GM12878 (cell line): ENCODE data around the gene OGFOD2. TPM values are rescaled to one million over a fixed set of nuclear protein-coding genes. Genes with fewer than 3 reads are reported as not detected.
A peak's percentile ranks its signal among the peaks of the same experiment; 100 is the strongest.

Experiments used
- BACH1 ChIP-seq: fragments of 450-650 bp; IDR thresholded peaks from 2 replicates; pipeline ENCODE4 v1.6.1; 2017; ENCODE audit warnings: mild to moderate bottlenecking, borderline replicate concordance
- BRCA1 ChIP-seq: IDR thresholded peaks from 2 replicates; pipeline ENCODE4 v1.6.1; 2011; ENCODE audit warnings: low read depth, low read length, improper control_type of control experiment
- CBX3 ChIP-seq: fragments of 200-600 bp; sonication (generic); IDR thresholded peaks from 2 replicates; pipeline ENCODE4 v1.6.1; 2016; ENCODE audit warnings: low read depth, borderline replicate concordance
- CHD2 ChIP-seq: IDR thresholded peaks from 2 replicates; pipeline ENCODE4 v1.6.1; 2011; ENCODE audit warnings: low read depth, low read length, improper control_type of control experiment, borderline replicate concordance
- EED ChIP-seq: sonication (generic); IDR thresholded peaks from 2 replicates; pipeline ENCODE4 v1.6.1; 2016; ENCODE audit warnings: antibody characterized with exemption, low read depth
- ETV6 ChIP-seq, 2 experiments: fragments of 450-650 bp in 1 of 2; IDR thresholded peaks in 1 of 2; conservative IDR thresholded peaks in 1 of 2; 2 replicates each; pipeline ENCODE4 v1.6.1; 2014; ENCODE audit warnings: antibody characterized with exemption in 1 of 2, borderline replicate concordance in 1 of 2, low read depth in 1 of 2, mild to moderate bottlenecking in 1 of 2, moderate library complexity in 1 of 2
- IKZF2 ChIP-seq, 2 experiments: fragments of 450-650 bp; IDR thresholded peaks; 2 replicates each; pipeline ENCODE4 v1.6.1; 2017; ENCODE audit warnings: mild to moderate bottlenecking in 2 of 2, moderate library complexity in 2 of 2
- POLR2A ChIP-seq: IDR thresholded peaks from 2 replicates; pipeline ENCODE4 v1.6.1; 2011; ENCODE audit warnings: low read depth, mild to moderate bottlenecking, low read length
- SIX5 ChIP-seq: IDR thresholded peaks from 2 replicates; pipeline ENCODE4 v1.6.1; 2011; ENCODE audit warnings: mild to moderate bottlenecking, low read depth, low read length, moderate library complexity; ENCODE audit not compliant: severe bottlenecking
- SP1 ChIP-seq: IDR thresholded peaks from one replicate; pipeline ENCODE4 v1.6.1; 2011; ENCODE audit warnings: low read depth, low read length
- TBL1XR1 ChIP-seq: IDR thresholded peaks from 2 replicates; pipeline ENCODE4 v1.6.1; 2012; ENCODE audit warnings: low read depth, low read length, improper control_type of control experiment
- polyA plus RNA-seq, 11 experiments: library from polyadenylated mRNA; depleted of rRNA in 4 of 11; unstranded in 6 of 11; stranded (reverse) in 5 of 11; fragments of >200 nt; fragmentation: Nextera tagmentation in 4 of 11; fragmentation: Illumina TruSeq in 1 of 11; extraction: Ambion mirVana in 4 of 11; extraction: Trizol in 1 of 11; gene quantifications; 1 replicate in 1 of 11; 2 replicates in 10 of 11; pipeline versions ENCODE4 v1.2.1 to v1.2.3, GENCODE V29; 2011 to 2016; ENCODE audit warnings: inconsistent platforms in 2 of 11, missing spikeins in 2 of 11, low read depth in 1 of 11
- total RNA-seq, 4 experiments: library from RNA; depleted of rRNA in 3 of 4; stranded (reverse); fragments of >200 nt in 3 of 4; fragmentation: Illumina TruSeq in 1 of 4; extraction: Trizol in 1 of 4; gene quantifications; 2 replicates each; pipeline versions ENCODE4 v1.2.1 to v1.2.3, GENCODE V29; 2013 to 2021
- TF ChIP-seq, protein P1 (sequence below): fragments of 450-650 bp; IDR thresholded peaks from 2 replicates; pipeline ENCODE4 v1.6.1; 2017; ENCODE audit warnings: mild to moderate bottlenecking, low read depth, inconsistent platforms; ENCODE audit not compliant: poor library complexity, severe bottlenecking
- TF ChIP-seq, protein P2 (sequence below): fragments of 450-650 bp; formaldehyde crosslinking; IDR thresholded peaks from 2 replicates; pipeline ENCODE4 v1.4.0; 2022; ENCODE audit warnings: mild to moderate bottlenecking, moderate library complexity
- TF ChIP-seq, protein P3 (sequence below): IDR thresholded peaks from 2 replicates; pipeline ENCODE4 v1.6.1; 2011; ENCODE audit warnings: borderline replicate concordance, low read depth, mild to moderate bottlenecking, moderate library complexity, low read length; ENCODE audit not compliant: insufficient read depth, poor library complexity, severe bottlenecking

The OGFOD2 gene
- total and polyA plus RNA-seq, 10 of the 15 experiments (the other 5 are each of a cell fraction or from before 2014, with no cell fraction given), result 0.93 to 29.2 (median 16.3) TPM

DNA sequence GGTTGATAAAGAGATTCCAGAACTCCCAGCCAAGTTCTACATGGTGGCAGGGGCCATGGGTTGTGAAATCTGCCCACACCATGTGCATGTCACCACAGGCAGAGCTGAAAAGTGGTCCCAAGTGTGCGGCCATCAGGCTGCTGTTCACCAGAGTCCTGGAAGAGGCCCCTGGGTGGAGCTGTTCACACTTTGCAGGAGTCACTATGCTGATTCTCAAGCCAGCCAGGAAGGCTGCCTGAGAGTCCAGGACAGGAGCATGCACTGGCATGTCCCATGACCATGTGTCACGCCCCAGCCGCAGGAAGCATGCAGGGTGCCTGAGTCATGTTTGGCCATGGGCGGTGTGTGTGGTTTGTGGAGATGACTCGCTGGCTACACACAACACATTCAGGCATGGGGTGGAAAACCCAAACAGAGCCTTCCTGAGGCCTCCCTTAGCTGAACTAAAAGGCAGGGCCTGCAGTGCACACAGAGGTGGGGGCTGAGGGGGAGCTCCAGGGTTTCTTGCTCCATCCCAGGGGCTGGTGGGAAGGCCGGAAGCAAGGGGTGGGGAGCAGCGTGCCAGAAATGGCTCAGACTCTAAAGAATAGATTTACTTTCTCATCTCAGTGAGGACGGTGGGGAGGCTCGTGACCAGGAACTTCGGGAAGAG lies 28.2 kb upstream of the OGFOD2 start (continued):
- TF ChIP-seq, protein P1, sequence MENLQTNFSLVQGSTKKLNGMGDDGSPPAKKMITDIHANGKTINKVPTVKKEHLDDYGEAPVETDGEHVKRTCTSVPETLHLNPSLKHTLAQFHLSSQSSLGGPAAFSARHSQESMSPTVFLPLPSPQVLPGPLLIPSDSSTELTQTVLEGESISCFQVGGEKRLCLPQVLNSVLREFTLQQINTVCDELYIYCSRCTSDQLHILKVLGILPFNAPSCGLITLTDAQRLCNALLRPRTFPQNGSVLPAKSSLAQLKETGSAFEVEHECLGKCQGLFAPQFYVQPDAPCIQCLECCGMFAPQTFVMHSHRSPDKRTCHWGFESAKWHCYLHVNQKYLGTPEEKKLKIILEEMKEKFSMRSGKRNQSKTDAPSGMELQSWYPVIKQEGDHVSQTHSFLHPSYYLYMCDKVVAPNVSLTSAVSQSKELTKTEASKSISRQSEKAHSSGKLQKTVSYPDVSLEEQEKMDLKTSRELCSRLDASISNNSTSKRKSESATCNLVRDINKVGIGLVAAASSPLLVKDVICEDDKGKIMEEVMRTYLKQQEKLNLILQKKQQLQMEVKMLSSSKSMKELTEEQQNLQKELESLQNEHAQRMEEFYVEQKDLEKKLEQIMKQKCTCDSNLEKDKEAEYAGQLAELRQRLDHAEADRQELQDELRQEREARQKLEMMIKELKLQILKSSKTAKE, result no peak
- TF ChIP-seq ETV6 (conservative IDR thresholded peaks at IDR 0.05 in 1 of 2, IDR thresholded peaks at IDR 0.05 in 1 of 2; ENCODE audit: borderline replicate concordance in 1 of 2, low read depth in 1 of 2), result peak in 1 of 2 experiments; percentile 28; a peak in 1 of 4 replicates
- TF ChIP-seq POLR2A, result no peak
- TF ChIP-seq SIX5, result no peak
- TF ChIP-seq IKZF2 (IDR thresholded peaks at IDR 0.05), result peak; percentile 74 to 88
- no peak for TF ChIP-seq TBL1XR1
- TF ChIP-seq CHD2, result no peak
- TF ChIP-seq, protein P2, sequence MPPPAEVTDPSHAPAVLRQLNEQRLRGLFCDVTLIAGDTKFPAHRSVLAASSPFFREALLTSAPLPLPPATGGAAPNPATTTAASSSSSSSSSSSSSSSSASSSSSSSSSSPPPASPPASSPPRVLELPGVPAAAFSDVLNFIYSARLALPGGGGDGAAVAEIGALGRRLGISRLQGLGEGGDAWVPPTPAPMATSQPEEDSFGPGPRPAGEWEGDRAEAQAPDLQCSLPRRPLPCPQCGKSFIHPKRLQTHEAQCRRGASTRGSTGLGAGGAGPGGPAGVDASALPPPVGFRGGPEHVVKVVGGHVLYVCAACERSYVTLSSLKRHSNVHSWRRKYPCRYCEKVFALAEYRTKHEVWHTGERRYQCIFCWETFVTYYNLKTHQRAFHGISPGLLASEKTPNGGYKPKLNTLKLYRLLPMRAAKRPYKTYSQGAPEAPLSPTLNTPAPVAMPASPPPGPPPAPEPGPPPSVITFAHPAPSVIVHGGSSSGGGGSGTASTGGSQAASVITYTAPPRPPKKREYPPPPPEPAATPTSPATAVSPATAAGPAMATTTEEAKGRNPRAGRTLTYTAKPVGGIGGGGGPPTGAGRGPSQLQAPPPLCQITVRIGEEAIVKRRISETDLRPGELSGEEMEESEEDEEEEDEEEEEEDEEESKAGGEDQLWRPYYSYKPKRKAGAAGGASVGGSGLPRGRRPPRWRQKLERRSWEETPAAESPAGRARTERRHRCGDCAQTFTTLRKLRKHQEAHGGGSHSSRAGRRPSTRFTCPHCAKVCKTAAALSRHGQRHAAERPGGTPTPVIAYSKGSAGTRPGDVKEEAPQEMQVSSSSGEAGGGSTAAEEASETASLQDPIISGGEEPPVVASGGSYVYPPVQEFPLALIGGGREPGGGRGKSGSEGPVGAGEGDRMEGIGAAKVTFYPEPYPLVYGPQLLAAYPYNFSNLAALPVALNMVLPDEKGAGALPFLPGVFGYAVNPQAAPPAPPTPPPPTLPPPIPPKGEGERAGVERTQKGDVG (CRISPR knock-in tag), result no peak
- peak; percentile 90 for TF ChIP-seq EED
- TF ChIP-seq BRCA1, result no peak
- 0 out of 2 replicates have a peak, but pooled peaks have one; percentile 48 for TF ChIP-seq BACH1
- no peak for TF ChIP-seq SP1
- TF ChIP-seq, protein P3, sequence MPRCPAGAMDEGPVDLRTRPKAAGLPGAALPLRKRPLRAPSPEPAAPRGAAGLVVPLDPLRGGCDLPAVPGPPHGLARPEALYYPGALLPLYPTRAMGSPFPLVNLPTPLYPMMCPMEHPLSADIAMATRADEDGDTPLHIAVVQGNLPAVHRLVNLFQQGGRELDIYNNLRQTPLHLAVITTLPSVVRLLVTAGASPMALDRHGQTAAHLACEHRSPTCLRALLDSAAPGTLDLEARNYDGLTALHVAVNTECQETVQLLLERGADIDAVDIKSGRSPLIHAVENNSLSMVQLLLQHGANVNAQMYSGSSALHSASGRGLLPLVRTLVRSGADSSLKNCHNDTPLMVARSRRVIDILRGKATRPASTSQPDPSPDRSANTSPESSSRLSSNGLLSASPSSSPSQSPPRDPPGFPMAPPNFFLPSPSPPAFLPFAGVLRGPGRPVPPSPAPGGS, result peak; percentile 71
- no peak for TF ChIP-seq CBX3
